GM19328 (cell line): ENCODE measurements around the gene SLC6A3.
"Not testable (repeated sequence)": the region's sequence is repeated elsewhere in the genome, so short reads cannot be mapped to it uniquely, and the experiment has no call there.

Source experiments
- ATAC-seq: cut with Tn5 transposase; IDR thresholded peaks from one replicate; pipeline ENCODE4 v1.9.1; 2021; ENCODE audit warnings: mild to moderate bottlenecking, moderate library complexity; ENCODE audit not compliant: unreplicated experiment

SLC6A3 gene

GRCh38 chr5:1465117-1465516 lies 19.9 kb upstream of the SLC6A3 start:
- ATAC-seq: no peak

DNA sequence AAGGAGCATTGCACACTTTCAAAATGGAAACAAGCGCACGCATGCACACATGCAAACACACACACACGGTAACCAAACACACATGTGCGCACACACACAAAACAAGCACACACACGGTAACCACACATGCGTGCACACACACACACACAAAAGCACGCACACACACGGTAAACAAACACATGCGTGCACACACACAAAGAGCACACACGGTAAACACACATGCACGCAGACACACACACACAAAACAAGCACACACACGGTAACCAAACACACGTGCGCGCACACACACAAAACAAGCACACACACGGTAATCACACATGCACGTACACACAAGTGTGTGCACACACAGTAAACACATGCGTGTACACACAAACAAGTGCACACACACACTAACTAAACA lies 19.3 kb upstream of the SLC6A3 start:
- no peak for ATAC-seq

- no peak for ATAC-seq
These were observed 18.8 kb upstream of the SLC6A3 start for GRCh38 chr5:1464096-1464446.

DNA sequence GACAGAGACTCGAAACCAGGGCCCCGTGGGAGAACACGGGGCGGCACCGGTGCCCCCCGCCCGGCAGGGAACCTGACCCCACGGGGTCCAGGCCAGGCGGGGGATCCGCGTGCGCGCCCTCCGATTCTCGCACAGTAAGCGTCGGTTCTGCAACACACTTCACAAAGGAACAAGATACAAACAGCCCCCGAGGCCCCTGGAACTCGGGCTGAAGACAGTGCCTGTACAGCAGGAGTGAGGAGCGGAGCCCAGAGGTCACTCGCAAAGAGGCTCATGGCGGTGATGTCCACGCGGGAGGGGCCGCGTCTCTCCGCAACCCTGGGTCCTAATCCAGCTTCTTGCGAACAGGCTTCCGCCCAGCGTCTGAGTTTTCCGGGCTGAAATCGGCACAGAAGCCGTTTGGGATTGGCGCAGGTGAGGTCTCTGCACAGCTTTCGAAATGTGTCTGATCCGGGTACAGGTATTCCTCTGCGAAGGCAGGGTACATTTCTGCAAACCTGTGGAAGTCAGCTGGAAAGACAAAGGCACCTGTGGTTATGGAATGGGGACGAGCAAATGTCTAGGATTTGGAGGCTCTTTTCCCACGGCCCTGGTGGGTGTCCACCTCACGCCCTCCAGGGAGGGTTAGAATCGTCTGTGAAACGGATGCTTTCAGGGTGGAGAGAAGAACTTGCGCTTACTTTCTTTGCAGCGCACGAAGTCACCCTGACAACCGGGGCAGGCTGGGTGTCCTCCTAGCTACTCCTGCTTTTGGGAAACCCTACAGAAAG lies 18.3 kb upstream of the SLC6A3 start:
- no peak for ATAC-seq

- ATAC-seq: no peak
These were observed 17.1 kb upstream of the SLC6A3 start for GRCh38 chr5:1462358-1462757.

DNA sequence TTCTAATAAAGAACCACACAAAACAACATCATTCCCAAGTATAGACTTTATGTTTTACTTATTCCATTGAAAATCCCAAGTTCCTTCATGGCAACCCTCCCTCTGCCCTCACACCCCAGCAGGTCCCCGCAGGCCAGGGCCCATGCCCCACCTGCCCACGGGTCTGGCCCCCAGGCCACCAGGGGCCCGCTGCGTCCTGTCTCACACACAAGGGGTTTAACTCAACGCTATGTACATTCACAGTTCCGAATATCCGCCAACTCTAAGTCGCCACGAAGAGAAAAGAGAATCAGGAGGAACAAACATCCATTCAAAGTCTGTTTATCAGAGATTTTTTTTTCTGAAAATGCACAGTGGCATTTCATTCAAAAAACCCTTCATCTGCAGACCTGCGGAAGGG lies 16.2 kb upstream of the SLC6A3 start:
- ATAC-seq: no peak

DNA sequence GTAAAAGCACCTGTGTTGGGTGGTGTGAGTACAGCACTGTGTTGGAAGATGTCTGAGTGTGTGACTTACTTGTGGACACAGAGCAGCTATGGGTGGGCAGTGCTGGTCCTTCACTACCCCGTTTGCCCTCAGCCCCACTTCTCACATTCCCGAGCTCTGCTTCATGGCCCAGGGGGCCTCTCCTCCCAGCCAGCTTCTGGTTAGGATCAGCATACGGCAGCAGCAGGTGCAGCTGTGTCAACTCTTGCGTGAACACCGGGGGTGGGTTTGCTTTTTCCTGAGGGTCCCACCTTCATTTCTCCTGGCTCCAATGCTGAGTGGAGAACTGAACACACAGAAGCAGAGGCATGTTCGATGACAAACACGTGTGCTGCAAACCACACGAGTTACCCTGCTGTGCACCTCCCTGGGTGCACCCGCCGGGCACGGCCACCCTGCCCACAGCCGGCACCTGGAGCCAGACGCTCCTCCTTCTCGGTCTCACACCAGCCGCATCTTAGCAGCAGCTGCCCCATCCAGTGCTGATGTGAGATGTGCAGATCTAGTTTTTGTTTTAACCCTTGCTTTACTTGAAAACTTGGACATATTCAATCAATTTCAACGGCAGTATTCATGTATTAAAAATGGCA lies 14.9 kb upstream of the SLC6A3 start:
- no peak for ATAC-seq

DNA sequence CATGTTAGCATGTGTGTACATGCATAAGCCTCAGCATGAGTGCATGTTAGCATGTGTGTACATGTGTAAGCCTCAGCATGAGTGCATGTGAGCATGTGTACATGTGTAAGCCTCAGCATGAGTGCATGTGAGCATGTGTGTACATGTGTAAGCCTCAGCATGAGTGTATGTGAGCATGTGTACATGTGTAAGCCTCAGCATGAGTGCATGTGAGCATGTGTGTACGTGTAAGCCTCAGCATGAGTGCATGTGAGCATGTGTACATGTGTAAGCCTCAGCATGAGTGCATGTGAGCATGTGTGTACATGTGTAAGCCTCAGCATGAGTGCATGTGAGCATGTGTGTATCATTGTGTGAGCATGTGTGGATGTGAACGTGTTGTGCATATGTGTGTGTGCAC lies 14.2 kb upstream of the SLC6A3 start:
- not testable (repeated sequence) for ATAC-seq

- not testable (repeated sequence) for ATAC-seq
These were observed 11.1 kb upstream of the SLC6A3 start for GRCh38 chr5:1456110-1456881.

GRCh38 chr5:1453613-1454012 lies 8.4 kb upstream of the SLC6A3 start:
- ATAC-seq: no peak

- no peak for ATAC-seq
These were observed 3.9 kb upstream of the SLC6A3 start for GRCh38 chr5:1449081-1449630.

DNA sequence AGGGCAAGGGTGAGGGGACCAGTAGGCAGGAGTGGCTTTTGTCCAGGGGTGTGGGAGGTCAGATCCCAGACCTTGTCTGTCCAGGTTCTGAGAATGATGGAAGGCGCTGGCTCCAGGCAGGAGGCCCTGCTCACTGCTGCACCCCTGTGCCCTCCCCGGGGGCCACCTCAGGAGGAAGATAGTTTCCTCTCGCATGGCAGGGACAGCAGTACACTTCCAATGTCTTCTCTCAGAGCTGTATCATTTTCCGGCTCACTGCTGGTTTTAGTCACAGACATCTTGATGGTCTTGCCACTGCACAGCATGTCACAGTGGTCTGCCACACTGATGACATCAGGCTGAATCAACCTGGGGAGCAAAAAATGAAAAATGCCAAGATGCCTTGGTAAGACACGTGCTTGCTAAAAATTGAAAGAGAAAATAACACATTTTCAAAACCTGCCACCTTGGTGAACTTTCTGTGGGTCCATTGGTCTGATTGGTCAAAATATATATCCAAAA lies 3.3 kb upstream of the SLC6A3 start:
- ATAC-seq: no peak

DNA sequence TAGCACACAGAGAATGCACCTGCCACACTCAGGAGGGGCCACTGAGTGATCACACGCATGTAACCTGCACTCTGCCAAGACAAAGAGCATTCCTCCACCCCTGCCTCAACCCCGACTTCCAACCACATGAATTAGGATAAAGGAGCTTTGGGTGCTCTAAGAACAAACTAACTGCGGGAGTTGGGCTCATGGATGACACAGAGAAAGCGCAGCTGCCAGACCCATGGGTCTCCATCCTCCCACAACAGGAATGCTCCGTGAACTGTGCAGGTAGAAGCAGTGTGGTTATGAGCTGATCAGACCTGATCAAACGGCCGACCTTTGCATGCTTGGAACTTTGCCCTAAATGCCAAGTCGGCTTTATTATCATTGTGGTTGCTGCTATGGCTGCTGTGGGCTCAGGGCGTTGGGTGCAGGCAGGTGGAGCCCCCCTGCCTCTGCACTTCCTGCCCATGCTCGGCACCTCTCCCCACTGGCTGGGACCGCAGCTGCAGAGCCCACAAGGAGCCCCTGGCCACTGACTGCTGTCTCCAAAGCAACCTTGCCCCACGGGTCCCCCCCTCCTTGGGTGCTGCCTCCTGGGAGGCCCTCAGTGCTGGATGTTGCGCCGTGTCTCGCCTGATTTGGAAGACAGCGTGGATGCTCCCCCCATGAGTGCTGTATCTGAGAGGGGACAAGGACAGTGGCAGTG lies 2.6 kb upstream of the SLC6A3 start:
- no peak for ATAC-seq

DNA sequence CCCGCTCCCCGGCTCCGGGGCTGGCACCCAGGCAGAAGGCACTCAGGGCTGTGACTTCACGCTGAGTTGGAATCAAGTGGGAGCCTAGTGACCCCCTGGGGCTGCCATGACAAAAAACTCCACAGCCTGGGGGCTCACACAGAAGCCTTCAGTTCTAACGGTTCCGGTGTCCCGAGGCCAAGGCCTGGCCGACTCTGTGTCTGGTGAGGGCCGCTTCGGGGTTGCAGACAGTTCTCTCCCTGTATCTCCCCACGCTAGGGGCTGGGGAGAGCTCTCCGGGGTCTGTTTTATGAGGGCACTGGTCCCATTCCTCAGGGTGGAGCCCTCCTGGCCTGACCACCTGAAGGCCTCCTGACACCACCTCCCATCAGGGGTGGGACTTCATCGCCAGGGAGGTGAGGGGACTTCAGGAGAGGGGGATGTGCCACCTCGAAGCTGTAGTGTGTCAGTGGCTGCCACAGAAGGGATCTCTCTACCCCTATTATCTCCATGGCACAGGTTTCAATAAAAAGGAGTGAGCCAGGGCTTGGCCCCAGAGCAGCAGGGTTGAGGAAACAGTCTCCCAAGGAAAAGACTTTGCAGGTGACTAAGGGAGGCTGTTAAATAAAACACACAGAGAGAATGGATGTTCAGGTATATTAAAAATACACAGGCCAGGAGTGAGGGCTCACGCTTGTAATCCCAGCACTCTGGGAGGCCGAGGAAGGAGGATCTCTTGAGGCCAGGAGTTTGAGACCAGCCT lies 1.5 kb upstream of the SLC6A3 start:
- no peak for ATAC-seq

DNA sequence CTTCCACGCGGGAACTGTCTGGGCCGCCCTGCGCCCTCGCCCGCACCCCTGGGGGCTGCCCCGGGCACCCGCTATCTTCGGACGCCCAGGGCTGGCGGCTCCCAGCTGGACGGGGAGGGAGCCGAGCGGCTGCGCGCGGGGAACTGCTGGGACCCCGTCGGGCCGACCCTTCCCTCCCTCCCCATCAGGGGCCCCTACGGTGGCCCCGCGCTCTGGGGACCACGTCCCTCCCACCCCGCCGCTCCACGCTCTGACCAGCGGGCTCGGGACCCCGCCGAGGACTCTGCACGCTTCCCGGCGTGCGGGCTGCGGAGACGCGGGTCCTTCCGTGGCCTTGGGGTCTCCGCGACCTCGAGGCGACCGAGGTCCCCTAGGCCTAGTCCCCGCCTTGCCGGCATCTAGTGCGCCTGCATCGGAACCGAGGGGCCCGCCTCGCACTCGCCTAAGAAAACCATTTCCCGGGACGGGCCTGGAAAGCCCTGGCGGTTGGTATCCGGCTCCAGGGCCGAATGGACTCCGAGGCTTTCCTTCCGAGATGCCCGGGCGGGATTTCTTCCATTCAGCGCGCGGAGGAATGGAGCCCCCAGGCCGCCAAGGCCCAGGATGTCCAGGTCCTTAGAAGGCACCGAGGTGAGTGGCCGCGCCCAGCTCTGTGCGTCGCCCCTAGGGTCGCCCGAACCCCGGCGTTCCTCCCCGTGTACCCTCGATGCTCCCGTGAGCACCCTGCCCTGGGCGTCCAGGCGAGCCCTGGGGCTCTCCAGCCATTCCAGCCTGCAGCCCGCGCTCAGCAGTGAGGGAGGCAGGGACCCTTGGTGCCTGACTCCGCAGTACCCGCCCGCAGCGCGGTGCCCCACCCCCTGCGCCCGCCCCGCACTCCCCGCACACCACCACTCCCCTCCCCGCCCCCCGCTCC lies 705 bp upstream of the SLC6A3 start:
- ATAC-seq: no peak

DNA sequence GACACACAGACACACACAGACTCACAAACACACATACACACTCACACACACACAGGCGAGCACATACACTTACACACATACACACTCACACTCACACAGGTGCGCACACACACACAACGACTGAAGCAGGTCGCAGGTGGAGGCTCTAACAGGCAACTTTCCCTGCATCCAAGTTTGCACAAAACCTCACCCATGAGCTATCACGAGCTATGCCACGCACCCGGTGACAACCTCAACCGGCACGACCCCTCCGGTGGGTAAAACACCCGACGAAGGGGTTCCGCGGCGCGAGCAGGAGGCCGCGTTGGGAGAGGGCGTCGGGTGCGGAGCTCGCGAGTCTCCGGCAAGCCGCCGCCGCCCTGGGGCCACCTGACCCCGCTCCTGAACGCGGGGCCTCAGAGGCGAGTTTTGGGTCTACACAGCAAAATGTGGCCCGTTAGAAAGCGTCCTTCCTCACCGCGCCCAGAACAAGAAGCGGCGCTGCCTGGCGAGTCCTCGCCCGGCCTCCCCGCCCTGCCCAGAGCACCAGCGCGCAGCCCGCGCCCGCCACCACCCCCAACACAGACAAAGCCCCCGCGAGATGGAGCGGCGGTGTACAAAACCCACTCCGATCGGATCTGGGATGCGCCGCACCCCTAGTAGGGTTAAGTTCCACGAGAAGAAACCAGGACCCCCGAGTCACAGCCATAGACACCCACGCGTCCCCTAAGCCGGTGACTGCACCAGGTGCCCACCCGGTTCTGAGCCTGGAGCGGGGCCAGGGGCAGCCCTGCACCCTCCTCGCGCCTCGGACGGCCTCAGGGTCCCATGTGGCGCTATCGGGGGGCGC lies 665 bp downstream of the SLC6A3 start:
- ATAC-seq: no peak

GRCh38 chr5:1443991-1444360 lies 1.3 kb downstream of the SLC6A3 start:
- ATAC-seq: no peak

- ATAC-seq: no peak
These were observed 2.1 kb downstream of the SLC6A3 start for GRCh38 chr5:1443171-1443570.
